GM19240 (cell line): ENCODE measurements around the gene RPS18.

Source experiments
- DNase-seq: peaks from one replicate; pipeline ENCODE4 v3.0.0; 2011; ENCODE audit warnings: low spot score; ENCODE audit not compliant: insufficient read length

The RPS18 gene

GRCh38 chr6:33314515-33314942, 42.7 kb downstream of the RPS18 start:
- no peak for DNase-seq

GRCh38 chr6:33314943-33315792, 43.3 kb downstream of the RPS18 start:
- DNase-seq = no peak

GRCh38 chr6:33315793-33316602, 44.1 kb downstream of the RPS18 start:
- DNase-seq = no peak

- DNase-seq = no peak
Observed at GRCh38 chr6:33316603-33317418, 44.9 kb downstream of the RPS18 start.

GRCh38 chr6:33317419-33317668, 45.5 kb downstream of the RPS18 start:
- DNase-seq = no peak

- DNase-seq = no peak
Observed at GRCh38 chr6:33317669-33318425, 46.0 kb downstream of the RPS18 start, which contains the start of gene ZBTB22. ZBTB22 (minus strand) TSS chr6:33317744; CDS start chr6:33316916, 828 bp downstream.

GRCh38 chr6:33318426-33319073, 46.7 kb downstream of the RPS18 start:
- DNase-seq = no peak

- DNase-seq = no peak
Observed at GRCh38 chr6:33319939-33320314, 48.1 kb downstream of the RPS18 start.

- DNase-seq = no peak
Observed at GRCh38 chr6:33320315-33321181, 48.7 kb downstream of the RPS18 start.

- DNase-seq = no peak
Observed at GRCh38 chr6:33321227-33321626, 49.4 kb downstream of the RPS18 start.

GRCh38 chr6:33323623-33323948, 51.7 kb downstream of the RPS18 start:
- no peak for DNase-seq

- DNase-seq = no peak
Observed at GRCh38 chr6:33324125-33324524, 52.2 kb downstream of the RPS18 start.
